Activated CD8-positive, alpha-beta memory T cell treated with anti-CD3 and anti-CD28 coated beads, Interleukin-2, amount 50 U/mL, for 24 hours (primary cell): ENCODE data around the gene CPSF4.

Experiments used
- DNase-seq: peaks from one replicate; pipeline ENCODE4 v3.0.0-alpha.2; 2020; ENCODE audit errors: extremely low read depth

CPSF4 gene

DNA sequence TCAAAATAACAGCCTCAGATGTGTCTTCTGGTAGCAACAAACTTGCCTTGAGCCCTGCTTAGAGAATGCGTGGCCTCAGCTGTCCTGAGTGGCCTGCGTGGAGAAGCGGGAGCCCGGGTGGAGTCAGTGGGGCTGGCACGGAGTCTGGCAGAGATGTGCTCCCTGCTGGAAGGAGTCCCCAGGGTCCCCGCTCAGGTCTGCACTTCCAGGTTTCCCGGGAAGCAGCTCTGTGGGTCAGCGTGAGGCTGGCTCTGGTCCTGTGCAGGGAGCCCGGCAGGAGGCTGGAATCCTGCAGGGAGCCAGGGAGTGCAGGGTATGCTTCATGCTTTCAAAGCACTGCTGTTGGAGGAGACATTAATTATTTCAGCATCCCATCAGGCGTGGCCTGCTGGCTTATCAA is 10.1 kb downstream of the CPSF4 start:
- DNase-seq = no peak

DNA sequence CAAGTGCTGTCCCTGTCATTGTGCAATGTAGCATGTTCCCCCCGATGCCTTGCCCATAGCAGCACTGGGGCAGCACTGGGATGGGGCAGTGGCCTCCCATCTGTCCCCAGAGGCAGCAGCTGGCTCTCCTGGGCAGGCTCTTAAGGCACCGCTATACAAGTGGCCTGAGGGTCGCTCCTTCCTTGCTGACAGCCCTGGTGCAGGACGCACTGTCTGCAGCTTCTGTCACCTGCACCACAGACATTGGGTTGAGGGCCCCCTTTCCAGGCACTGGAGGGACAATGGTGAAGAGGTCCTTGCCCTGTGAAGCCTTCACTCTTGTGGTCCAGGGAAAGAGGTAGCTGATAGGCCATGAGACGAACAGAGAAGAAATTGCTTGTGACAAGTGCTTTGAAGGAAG is 10.6 kb downstream of the CPSF4 start:
- DNase-seq = no peak

DNA sequence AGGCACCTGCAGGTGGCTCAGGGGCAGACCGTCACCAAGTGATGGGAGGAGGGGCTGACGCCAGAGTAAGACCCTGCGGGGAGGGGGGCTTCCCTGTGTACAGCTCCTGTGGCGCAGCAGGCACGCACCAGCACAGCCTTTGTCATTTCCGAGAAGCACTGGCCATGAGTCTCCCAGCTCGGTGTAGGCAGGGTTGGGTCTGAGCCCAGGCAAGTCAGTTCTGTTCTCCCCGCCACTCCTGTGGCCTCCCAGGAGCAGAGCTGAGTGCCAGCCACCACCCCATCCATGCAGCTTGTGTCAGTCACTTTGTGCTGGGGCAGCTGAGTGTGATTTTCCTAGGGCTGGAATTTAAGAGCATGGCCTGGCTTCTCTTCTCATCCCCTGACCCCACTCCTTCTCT is 13.2 kb downstream of the CPSF4 start:
- no peak for DNase-seq

DNA sequence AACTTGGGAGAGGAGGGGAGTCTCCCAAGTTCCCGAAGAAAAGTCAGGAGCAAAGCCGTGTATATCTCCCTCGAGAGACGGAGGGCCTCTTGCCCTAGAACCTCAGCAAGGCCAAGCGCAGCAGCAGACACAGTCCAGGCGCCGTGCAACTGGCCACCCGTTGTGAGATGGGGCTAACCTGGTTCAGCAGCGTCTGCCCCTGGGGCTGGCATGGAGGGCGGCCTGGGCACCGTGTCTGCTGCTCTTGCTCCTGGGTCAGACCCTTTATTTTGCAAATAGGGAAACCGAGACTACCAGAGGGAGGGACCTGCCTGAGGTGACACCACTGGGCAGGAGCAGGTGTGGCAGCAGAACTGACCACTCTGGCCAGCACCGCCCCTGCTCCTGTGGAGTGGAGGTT is 13.8 kb downstream of the CPSF4 start:
- DNase-seq = no peak

DNA sequence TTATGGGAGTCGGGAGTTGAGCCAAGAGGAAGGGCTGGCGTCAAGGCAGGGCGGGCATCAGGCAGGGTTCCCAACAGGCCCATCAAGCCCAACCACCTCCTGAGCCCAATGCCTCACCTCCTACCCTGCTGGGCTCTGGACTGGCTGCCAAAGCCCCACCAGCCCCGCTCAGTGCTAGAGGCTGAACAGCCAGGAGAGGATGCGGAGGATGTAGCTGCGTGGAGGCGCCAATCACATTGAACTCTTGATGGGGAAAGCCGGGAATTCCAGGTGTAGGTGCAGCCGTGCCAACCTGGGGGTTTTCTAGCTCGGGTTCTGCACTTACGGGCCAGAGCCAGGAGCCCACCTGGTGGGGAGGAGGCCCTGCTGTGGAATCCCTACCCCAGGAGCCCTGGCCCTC is 14.4 kb downstream of the CPSF4 start:
- no peak for DNase-seq

DNA sequence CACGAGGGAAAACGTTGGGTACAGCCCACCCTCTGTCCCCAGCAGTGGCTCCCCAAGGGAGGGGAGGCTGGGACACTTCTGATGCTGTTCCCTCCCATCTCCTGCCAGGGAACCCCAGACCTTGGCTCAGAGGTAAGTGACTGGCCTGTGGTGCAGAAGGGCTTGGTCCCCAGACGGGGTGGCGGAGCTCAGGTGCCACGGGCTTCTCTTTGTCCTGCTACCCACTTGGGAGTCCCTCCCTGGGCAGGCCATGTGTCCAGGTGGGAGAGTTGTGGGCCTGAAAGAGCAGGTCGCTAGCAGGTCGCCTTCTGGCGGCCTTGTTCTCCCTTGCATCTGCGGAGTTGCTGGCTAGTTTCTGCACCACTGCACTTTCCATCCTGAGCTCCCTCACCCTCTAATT is 17.1 kb downstream of the CPSF4 start:
- no peak for DNase-seq

DNA sequence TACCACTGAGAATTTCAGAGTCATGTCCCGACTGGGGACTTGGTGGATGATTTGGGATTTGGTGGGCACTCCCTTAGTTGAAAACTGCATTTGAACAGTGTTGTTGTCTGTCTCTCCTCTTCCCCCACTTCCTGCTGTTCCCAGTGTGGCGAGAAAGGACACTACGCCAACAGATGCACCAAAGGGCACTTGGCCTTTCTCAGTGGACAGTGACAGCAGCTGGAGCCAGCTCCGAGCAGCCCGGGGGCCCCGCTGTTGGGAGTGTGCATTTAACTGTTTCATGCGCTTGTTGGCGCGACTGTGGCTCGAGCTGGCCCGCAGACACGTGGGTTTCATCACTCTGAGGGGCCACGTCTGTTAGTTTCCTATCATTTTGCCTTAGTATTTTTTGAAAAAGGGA is 17.5 kb downstream of the CPSF4 start:
- DNase-seq = no peak

DNA sequence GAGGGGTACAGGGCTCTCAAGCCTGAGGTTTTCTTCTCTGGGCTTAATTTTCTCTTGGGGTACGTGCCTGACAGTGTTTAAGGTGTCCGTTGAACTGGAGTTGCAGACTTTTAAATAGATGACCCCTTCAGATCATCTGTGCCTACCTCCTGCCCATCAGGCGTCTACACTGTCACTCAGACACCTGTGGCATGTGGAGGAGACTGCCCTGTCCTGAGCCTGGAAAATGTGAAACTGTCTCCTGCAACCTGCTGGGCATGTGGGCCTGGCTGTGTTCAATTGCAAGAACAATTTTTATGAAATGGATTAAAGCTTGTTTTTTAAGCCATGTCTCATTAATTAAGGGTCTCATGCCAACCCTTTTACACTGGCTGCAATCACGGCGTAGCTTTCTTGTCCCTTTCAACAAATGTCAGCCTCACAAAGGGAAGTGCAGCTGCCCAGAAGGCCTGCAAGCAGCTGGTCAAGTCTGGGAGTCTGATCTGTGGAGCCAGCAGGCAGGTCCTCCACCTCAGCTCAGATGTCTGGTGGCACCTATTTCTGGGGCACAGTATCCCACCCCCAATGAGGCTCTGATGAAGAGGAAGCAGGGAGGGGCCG is 18.4 kb downstream of the CPSF4 start:
- DNase-seq = no peak

DNA sequence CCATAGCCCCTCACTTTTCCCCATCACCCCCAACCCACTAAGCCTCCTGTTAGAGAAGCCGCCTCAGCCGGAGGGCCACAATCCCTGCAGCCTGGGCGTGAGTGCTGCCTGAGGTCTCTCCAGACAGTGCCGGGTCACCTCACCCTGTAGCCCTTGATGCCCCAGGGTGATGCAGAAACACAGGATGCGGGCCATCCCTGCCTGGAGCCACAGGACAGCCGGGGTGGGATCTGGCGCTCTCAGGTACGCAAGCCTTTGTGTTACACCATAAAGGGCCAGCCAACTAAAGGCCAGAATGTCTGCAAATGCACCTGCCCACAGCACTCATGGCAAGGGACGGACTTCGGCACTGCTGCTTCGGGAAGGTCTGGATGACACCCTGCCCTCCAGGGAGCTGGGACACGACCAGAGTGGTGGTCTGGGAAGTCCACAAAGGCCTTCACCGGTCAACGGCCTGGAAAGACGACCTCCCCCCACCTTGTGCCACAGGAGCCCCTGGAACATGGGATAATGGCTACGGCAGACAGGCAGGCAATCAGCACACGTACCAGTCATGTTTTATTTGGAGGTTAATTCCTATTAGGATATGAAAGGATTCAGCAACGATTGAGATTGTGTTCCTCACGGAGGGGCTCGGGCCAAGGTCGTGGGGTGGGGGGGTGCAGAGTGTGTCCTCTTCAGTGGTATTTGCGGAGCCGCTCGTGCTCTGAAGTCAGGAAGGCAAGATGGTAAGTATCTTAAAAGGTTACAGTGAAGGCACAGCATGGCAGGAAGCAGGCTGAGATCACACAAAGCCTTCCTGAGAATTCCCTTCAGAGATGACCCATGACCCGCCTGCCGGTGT is 19.1 kb downstream of the CPSF4 start:
- DNase-seq = no peak

DNA sequence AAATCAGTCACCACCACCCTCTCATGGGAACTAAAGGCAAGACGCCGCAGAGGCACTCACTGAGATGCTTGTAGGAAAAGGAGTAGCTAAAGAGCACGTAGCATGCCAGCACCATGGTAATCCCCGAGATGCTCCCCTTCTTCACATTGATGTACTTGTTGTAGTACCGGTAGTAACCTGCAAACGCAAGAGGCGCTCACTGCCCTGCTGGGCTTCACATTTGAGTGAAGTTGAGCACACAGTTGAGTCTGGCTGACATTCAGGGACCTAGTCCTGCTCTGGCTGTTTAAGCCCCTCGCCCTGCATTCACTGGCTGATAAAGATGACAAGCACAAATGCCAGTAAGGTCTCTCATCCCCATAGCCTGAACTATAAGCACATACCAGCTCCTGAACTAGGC is 20.3 kb downstream of the CPSF4 start:
- no peak for DNase-seq

DNA sequence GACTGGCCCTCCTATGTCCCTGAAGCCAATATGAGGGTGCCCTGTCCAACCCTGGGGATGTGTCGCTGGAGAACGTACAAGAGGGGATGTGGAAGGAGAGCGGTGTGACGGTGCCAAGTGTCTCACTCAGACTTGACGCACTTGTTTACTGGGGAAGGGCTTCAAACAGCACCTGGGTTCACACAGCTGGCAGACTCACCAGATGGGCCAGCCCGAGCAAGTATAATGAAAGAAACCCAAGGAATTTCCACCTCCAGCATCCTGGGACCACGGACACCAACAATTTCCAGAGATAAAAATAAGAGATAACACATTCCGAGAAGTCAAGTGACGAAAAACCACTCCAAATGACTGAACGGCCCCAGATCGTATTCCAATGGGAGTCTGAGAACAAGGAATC is 21.9 kb downstream of the CPSF4 start:
- DNase-seq = no peak

DNA sequence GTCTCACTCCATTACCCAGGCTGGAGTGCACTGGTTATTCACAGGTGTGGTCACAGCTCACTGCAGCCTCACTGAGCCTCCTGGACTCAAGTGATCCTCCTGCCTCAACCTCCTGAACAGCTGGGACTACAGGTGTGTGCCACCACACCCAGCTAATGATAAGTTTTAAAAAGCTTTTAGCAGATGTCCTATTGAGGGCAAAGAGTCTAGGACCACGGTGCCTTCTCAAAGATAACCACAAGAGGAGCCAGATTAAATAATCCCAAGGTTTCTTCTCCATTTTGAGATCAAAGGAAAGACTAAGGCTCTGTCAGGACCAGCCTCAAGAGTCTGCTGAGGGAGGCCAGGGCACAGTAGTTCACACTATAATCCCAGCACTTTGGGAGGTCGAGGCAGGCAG is 22.5 kb downstream of the CPSF4 start:
- no peak for DNase-seq

DNA sequence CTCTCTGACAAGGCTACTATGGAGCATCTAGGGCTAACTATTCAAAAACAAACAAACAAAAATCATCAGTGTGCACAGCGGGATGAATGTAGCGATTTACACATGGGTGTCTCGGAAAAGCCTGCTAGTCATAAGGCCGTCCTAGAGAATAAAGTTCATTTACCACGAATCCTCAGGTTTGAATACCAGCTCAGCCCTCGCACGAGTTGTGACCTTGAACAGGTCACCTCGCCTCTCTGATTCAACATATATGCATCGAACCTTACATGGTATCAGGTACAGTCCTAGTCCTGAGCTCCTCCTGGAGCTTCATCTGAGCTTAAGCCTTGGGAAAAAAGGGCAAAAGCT is 26.7 kb downstream of the CPSF4 start:
- DNase-seq = no peak

DNA sequence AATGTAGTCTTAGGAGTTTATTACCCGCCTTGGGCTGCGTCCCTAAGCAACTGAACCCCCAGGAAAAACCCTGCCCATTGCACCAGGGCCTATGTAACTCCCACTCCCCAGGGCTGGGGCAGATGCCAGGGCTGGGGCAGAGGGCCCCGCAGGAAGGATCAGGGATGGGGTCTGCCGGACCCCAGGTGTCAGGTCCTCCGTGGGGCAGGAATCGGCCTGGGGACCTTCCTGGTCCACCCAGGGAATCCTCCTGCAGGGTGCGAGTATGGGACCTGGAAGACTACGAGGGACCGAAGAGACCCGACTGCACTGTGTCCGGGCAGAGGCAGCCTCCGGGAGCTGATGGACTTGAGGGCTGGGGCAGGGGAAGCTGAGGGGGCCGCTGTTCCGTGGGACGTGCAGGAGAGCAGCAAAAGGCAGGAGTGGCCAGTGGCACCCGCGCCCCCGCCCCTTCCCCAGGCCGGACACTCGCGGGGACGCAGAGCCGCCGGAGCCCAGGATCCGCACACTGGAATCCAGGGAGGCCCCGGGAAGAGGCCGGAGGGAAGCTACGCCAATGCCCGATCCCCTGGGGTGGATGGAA is 29.7 kb downstream of the CPSF4 start:
- DNase-seq = no peak

DNA sequence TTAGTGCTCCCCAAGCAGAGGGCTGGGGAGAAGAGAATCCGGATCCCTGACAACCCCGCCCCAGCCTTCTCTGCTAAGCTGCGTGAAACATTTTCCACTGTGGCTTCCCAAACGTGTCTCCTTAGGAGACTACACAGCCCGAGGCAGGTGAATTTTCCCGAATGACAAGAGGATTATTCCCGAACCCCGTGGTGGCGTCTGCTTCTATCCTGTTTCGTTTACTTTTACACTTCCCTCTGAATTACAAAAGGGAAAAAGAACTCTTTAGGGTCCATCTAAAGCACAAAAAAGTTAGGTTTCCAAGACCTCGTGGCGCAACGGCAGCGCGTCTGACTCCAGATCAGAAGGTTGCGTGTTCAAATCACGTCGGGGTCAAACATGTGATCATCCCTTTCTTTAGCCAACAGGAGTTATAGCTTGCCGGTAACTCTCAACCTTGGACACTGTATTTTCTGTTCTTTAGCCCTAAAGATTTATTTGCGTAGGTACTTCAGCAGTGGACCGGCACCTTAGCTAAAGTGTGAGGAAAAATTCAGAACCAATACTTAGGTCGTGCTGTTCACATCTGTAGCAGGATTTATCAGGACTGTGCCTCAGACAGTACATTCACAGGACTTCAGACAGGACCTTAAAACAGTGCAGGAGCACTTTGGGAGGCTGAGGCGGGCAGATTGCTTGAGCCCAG is 30.8 kb downstream of the CPSF4 start:
- no peak for DNase-seq

DNA sequence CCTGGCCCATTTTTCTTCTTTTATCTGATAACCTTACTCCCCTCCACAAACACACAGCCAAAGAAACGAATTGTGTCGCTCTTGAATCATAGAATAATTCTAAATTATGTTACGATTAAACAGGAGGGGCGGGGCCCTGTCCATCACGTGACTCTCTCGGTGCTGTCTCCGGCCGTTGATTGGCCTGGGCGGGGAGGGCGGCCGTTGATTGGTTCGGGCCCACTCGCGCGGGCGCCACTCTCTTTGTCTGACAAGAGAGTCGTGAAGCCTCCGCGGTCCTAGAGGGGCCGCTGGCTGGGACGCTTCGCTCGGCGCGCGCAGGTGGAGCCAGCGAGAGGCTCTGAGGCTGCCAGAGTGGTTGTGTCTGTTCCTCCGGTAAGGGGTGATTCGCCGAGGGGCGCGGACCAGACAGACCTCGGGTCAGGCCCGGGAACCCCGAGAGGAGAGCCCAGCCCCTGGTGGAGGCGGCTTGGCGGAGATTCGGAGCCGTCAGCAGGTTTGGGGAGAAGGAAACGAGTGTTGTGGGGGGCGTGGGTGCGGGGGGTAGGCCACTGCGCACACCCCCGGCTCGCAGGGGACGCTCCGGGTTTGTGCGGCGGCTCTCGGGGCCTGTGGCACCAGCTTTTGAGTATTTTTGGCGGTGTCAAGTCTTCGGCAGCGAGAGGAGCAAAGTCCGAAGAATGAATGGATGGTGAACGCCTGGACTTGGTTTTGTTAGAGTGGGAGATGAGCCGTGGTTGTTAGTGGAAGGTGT is 34.0 kb downstream of the CPSF4 start, which contains the start of gene ZNF789:
ZNF789 (plus strand) TSS at position 330 of the 754 bp plus-strand sequence. CDS start 3,567 bp downstream, outside the sequence.
- DNase-seq = peak; percentile 95

DNA sequence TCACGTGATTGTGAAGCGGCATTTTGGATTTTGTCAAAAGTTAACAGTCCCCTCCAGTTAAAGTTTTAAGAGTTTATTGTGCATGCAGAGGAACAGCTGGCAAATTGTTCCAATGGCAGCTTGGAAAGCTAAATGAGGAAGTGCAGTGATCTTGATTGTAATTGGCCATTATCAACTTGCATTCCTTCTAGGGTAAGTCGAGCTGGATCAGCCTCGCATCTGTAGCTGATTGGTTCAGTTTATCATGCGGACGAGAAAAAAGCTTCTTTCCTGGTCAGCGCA is 34.5 kb downstream of the CPSF4 start:
- no peak for DNase-seq

DNA sequence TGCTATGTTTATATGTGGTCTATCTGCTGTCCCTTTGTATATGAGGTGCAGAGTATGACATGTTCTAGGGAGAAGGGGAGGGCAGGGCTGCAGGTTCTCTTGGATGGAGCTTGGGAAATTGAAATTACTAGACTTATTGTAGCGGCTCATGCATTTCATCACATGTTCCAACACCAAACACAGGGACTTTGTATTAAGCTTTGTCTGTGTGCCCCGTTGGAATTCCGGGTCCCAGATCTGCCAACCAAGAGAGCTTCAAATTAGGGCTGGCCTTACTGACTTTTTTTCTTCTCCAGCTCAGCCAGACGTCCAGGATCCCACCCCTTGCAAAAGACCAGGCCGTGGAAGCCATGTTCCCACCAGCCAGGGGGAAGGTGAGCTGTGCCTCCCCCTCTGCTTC is 37.4 kb downstream of the CPSF4 start:
- no peak for DNase-seq

DNA sequence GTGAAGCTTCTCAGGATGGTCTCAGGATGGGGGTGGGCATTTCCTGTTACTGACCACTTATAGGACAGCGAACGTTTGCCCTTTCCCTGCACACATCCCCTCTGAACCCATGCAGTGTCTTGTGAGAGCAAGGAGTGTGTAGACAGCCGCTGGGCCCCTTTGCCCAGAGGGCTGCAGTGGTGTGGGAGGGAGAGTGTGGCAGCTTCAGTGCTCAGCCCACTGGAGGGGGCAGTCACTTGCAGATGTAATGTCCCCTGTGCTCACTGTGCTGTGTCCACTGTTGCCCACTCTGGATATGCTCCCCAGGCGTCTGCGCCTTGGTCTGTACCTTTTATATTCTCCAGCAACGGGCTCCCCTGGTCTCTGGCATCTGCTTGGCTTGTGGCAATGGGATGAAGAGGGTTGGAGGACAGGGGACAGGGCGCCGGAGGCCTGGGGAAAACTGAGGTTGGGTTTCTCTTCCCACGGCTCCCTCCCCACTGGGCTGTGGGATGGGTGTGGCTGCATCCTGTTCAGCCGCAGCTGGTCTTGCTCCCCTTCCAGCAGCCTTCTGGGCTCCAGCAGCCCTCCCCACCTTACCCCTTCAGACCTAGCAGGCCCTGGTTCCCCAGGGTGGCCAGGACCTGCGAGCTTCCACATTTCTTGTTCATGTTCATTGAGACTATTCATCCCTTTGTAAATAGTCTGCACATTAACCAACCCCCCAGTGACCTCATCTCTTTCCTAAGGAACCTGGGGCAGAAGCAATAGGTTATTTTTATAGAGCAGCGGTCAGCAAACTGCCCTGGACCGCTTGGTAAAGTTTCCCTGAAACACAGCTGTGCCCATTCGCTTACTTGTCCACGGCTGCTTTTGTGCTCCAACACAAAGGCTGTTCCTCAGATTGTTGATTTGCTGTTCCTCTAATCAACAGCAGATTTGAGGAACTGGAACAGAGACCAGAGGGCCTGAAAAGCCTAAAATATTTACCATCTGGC is 40.0 kb downstream of the CPSF4 start:
- DNase-seq = no peak

DNA sequence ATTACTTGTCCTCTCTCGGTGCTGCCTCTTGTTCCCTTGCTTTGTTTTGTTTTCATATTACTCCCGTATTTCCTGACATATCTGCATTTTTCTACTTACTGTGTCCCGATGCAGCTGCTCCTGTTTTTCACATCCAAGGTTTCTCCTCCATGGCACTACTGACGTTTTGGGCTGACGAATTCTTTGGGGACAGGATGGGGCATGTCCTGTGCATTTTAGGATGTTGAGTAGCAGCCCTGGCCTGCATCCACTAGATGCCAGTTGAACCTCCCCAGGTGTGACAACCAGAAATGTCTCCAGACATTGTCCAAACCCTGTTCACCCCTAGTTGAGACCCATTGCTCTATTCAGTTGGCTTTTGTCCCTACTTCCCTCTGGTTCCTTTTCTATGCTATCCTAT is 46.4 kb downstream of the CPSF4 start:
- DNase-seq = no peak

DNA sequence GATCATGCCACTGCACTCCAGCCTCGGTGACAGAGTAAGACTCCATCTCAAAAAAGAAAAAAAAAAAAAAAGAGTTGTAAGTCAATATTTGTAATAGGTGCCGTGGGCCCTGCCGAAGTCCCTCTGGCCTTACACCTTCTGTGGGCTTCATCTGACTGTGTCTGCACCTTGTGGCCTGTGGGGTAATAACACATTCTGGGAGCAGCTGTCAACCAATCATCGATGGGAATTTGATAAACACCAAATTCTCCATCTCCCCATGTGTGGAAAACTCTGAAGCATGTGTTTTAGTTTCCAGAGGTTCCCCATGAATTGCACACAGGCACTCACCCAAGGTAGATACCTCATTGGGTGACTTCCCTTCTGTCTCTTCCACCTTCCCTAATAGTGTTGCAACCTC is 50.5 kb downstream of the CPSF4 start:
- DNase-seq = no peak
